HCT116 (cell line): ENCODE measurements around the gene NOTUM. TPM values are rescaled to one million over a fixed set of nuclear protein-coding genes. Genes with fewer than 3 reads are reported as not detected.

Experiments
- ATAC-seq: fragments of 200-7000 bp; cut with Tn5 transposase; 2 replicates; pipeline ENCODE4 v1.9.1; 2020; ENCODE audit warnings: mild to moderate bottlenecking, moderate library complexity
- BruUV-seq: library from RNA; stranded (reverse); fragments of 400-500 nt; replicated peaks from 2 replicates; lab custom pipeline; 2021; lab: Mats Ljungman, UMichigan
- CTCF ChIA-PET: fragments of 300-600 bp; sonication (Branson Sonifier 250); formaldehyde crosslinking; loops from one replicate; lab custom pipeline; 2021; ENCODE audit warnings: antibody characterized with exemption; lab: Charles Lee
- POLR2A ChIA-PET: fragments of 300-600, 350-600 bp; sonication (Branson Sonifier 250); formaldehyde crosslinking; loops from one replicate; lab custom pipeline; 2021; ENCODE audit warnings: antibody characterized with exemption; lab: Charles Lee
- RAD21 ChIA-PET, 2 experiments: fragments of 300-600 bp; sonication (Branson Sonifier 250); formaldehyde crosslinking; loops; one replicate each; lab custom pipeline; 2023; ENCODE audit warnings: low total read pairs in 2 of 2; ENCODE audit not compliant: uncharacterized antibody in 2 of 2, unreplicated experiment in 2 of 2, low non-redundant PET in 1 of 2; lab: Charles Lee
- DNase-seq: peaks from one replicate; pipeline ENCODE4 v3.0.0-alpha.2; 2010; ENCODE audit warnings: low read depth, low spot score
- H2AFZ ChIP-seq: fragments of 200-600 bp; shearing (Covaris generic), sonication (generic); 2 replicates; pipeline ENCODE4 v1.6.1; 2017; ENCODE audit warnings: low read depth, mixed run types, mixed read lengths, antibody characterized with exemption, low read length; ENCODE audit not compliant: poor library complexity, severe bottlenecking
- H3K27ac ChIP-seq: 2 replicates; pipeline ENCODE4 v1.5.1; 2012; ENCODE audit warnings: low read depth, low read length
- H3K27me3 ChIP-seq: fragments of 200-600 bp; sonication (generic); 2 replicates; pipeline ENCODE4 v1.6.1; 2016; ENCODE audit warnings: mixed run types, low read length, mixed read lengths; ENCODE audit not compliant: insufficient read depth
- H3K36me3 ChIP-seq, 2 experiments: fragments of 200-500 bp in 1 of 2; fragments of 200-600 bp in 1 of 2; sonication (Bioruptor generic) in 1 of 2; sonication (generic) in 1 of 2; 2 replicates each; pipeline versions ENCODE4 v1.5.1 to v1.6.1; 2014 to 2016; ENCODE audit warnings: low read length in 2 of 2, inconsistent platforms in 1 of 2, mixed read lengths in 1 of 2, mixed run types in 1 of 2; ENCODE audit not compliant: insufficient read depth in 2 of 2, control insufficient read depth in 1 of 2
- H3K4me1 ChIP-seq, 2 experiments: fragments of 200-600 bp in 1 of 2; sonication (generic) in 1 of 2; 2 replicates each; pipeline versions ENCODE4 v1.5.1 to v1.6.1; 2012 to 2017; ENCODE audit warnings: low read length in 2 of 2, inconsistent platforms in 1 of 2, mild to moderate bottlenecking in 1 of 2, mixed read lengths in 1 of 2, mixed run types in 1 of 2, moderate library complexity in 1 of 2; ENCODE audit not compliant: insufficient read depth in 2 of 2, control insufficient read depth in 1 of 2
- H3K4me2 ChIP-seq: fragments of 200-600 bp; sonication (generic); 2 replicates; pipeline ENCODE4 v1.6.1; 2017; ENCODE audit warnings: mixed run types, low read length, mixed read lengths
- H3K4me3 ChIP-seq, 2 experiments: fragments of 200-600 bp in 1 of 2; sonication (generic) in 1 of 2; replicated peaks in 1 of 2; 2 replicates each; pipeline ENCODE4 v1.5.1; 2011 to 2016; ENCODE audit warnings: low read length in 2 of 2, control low read depth in 1 of 2, low read depth in 1 of 2, mild to moderate bottlenecking in 1 of 2, mixed read lengths in 1 of 2, mixed run types in 1 of 2
- H3K79me2 ChIP-seq: fragments of 200-600 bp; sonication (generic); 2 replicates; pipeline ENCODE4 v1.6.1; 2017; ENCODE audit warnings: mild to moderate bottlenecking, mixed run types, low read length, moderate library complexity, mixed read lengths; ENCODE audit not compliant: insufficient read depth
- H3K9ac ChIP-seq: fragments of 200-600 bp; sonication (generic); 2 replicates; pipeline ENCODE4 v1.6.1; 2016; ENCODE audit warnings: low read length, mixed read lengths
- H3K9me2 ChIP-seq: fragments of 200-600 bp; sonication (generic), shearing (Covaris generic); 2 replicates; pipeline ENCODE4 v1.6.1; 2017; ENCODE audit warnings: mixed run types, mild to moderate bottlenecking, moderate library complexity; ENCODE audit not compliant: insufficient read depth
- H3K9me3 ChIP-seq, 2 experiments: fragments of 200-500 bp in 1 of 2; fragments of 200-600 bp in 1 of 2; sonication (Bioruptor generic) in 1 of 2; sonication (generic) in 1 of 2; 2 replicates each; pipeline ENCODE4 v1.6.1; 2014 to 2017; ENCODE audit warnings: low read length in 2 of 2, mixed read lengths in 2 of 2, inconsistent platforms in 1 of 2, low read depth in 1 of 2, mild to moderate bottlenecking in 1 of 2, mixed run types in 1 of 2, moderate library complexity in 1 of 2; ENCODE audit not compliant: control insufficient read depth in 1 of 2, insufficient read depth in 1 of 2
- H4K20me1 ChIP-seq: fragments of 200-600 bp; sonication (generic), shearing (Covaris generic); 2 replicates; pipeline ENCODE4 v1.6.1; 2017; ENCODE audit warnings: mixed run types, mild to moderate bottlenecking, moderate library complexity; ENCODE audit not compliant: insufficient read depth
- ELF1 ChIP-seq: IDR thresholded peaks from 2 replicates; pipeline ENCODE4 v1.6.1; 2012; ENCODE audit warnings: low read depth, borderline replicate concordance
- FOSL1 ChIP-seq: IDR thresholded peaks from 2 replicates; pipeline ENCODE4 v1.6.1; 2012; ENCODE audit warnings: low read depth
- RAD21 ChIP-seq: IDR thresholded peaks from 2 replicates; pipeline ENCODE4 v1.6.1; 2012; ENCODE audit warnings: low read depth, mild to moderate bottlenecking
- SP1 ChIP-seq: IDR thresholded peaks from 2 replicates; pipeline ENCODE4 v1.6.1; 2012; ENCODE audit warnings: low read depth
- SRF ChIP-seq: IDR thresholded peaks from 2 replicates; pipeline ENCODE4 v1.6.1; 2012; ENCODE audit warnings: low read depth
- TCF7L2 ChIP-seq: IDR thresholded peaks from 2 replicates; pipeline ENCODE4 v1.7.0; 2011; ENCODE audit warnings: borderline replicate concordance, inconsistent platforms; ENCODE audit not compliant: insufficient read depth, insufficient read length; ENCODE audit errors: extremely low read depth
- YY1 ChIP-seq: IDR thresholded peaks from 2 replicates; pipeline ENCODE4 v1.6.1; 2011; ENCODE audit warnings: low read length, low read depth, moderate library complexity, mild to moderate bottlenecking; ENCODE audit not compliant: insufficient replicate concordance; ENCODE audit errors: extremely low read depth
- intact Hi-C: fragments of 100-400 bp; cut with micrococcal nuclease; formaldehyde crosslinking; loops from 2 replicates; pipeline ENCODE4 v1.10.0; 2022
- total RNA-seq: library from RNA; stranded (reverse); gene quantifications from one replicate; pipeline ENCODE4 v1.2.1, GENCODE V29; 2021; ENCODE audit not compliant: unreplicated experiment
- TF ChIP-seq, protein P1 (sequence below): IDR thresholded peaks from 2 replicates; pipeline ENCODE4 v1.6.1; 2012; ENCODE audit warnings: low read depth

NOTUM gene
- total RNA-seq, 1 experiment from 2014 or later = 12.5 TPM

DNA sequence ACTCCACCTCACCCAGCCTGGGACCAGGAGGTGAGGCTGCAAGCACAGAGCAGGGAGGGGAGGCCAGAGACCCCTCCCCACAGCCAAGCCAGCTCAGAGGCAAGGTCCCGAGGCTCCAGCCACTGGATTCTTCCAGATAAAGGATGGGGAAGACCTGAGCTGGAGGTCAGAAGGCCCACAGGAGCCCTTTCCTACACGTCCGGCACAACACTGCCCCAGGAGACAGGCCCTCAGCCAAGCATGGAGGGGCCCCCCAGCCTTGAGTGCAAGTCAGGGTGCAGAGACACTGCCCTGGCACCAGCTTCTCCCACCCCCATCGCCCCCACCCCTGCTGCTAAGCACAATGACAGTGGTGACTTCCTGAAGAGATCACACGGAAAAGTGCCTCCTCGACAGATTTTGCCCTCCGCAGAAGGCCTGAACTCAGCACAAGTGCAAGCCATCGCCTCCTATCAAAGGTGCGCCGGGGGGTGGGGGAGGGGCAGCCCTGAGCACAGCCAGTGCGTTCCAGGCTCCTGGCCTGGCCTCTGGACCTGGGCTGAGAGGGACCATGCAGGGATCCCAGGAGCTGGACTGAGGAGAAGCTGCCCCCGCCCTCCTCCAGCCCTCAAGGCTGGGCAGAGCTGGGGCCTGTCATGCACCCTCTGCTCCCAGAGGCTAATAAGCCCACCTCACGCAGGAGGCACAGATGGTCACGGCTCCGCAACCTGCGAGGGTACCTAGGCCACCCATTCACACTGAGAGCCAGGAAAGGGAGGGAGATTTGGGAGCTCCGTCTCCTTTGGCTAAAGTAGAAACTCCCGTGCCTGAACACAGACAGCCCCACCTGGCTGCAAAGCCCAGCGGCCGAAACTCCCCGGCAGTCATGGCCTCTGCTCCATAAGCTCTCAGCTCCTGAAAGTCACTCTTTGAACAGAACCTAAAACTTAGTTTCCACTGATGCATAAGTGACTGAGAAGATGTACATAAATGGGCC lies 36.1 kb downstream of the NOTUM start:
- Histone ChIP-seq H3K9ac (peak overlapping the region; percentile 65), H4K20me1 (no peaks in the 10 kb centered on the region), H3K4me1 (peaks cover 38 to 58% of the 10 kb centered on the region in 2 experiments), H3K9me3 (no peaks in the 10 kb centered on the region), H3K4me3 (no peak overlapping the region), H3K4me2 (peak overlapping the region; percentile 80), H3K36me3 (peaks cover 9 to 29% of the 10 kb centered on the region in 2 experiments; a peak in 3 of 4 replicates), H3K27ac (peak overlapping the region; percentile 80; the same call in 1 of the 2 replicates), H3K27me3 (no peaks in the 10 kb centered on the region), H3K9me2 (no peaks in the 10 kb centered on the region), H3K79me2 (peaks cover 79% of the 10 kb centered on the region), H2AFZ (no peak overlapping the region)
- ATAC-seq (no peak), DNase-seq (no peak)
- ChIA-PET CTCF (interaction anchor here (1.8 kb wide), 1 partner anchor 12 kb away, joined by 4 read pairs; no protein-coding TSS in a partner anchor), RAD21 (interaction anchor here in 1 of 2 experiments (0.6 kb wide), 1 partner anchor 98 kb away, joined by 5 read pairs; the partner anchor contains the start of gene LRRC45), POLR2A (interaction anchor here (1.9 to 4.6 kb wide), 2 partner anchors 8 to 12 kb away, joined by 7 to 18 read pairs; partner anchors contain the start of gene PYCR1)
- BruUV-seq = no TSS peak
- intact Hi-C loops = loop anchor here (5.0 kb wide), 1 partner anchor 53 kb away; the partner anchor contains the start of gene ARHGDIA
- no peak for TF ChIP-seq TCF7L2
- TF ChIP-seq SRF = no peak
- TF ChIP-seq YY1 = no peak
- TF ChIP-seq SP1 = no peak
- TF ChIP-seq FOSL1 = no peak
- TF ChIP-seq, protein P1, sequence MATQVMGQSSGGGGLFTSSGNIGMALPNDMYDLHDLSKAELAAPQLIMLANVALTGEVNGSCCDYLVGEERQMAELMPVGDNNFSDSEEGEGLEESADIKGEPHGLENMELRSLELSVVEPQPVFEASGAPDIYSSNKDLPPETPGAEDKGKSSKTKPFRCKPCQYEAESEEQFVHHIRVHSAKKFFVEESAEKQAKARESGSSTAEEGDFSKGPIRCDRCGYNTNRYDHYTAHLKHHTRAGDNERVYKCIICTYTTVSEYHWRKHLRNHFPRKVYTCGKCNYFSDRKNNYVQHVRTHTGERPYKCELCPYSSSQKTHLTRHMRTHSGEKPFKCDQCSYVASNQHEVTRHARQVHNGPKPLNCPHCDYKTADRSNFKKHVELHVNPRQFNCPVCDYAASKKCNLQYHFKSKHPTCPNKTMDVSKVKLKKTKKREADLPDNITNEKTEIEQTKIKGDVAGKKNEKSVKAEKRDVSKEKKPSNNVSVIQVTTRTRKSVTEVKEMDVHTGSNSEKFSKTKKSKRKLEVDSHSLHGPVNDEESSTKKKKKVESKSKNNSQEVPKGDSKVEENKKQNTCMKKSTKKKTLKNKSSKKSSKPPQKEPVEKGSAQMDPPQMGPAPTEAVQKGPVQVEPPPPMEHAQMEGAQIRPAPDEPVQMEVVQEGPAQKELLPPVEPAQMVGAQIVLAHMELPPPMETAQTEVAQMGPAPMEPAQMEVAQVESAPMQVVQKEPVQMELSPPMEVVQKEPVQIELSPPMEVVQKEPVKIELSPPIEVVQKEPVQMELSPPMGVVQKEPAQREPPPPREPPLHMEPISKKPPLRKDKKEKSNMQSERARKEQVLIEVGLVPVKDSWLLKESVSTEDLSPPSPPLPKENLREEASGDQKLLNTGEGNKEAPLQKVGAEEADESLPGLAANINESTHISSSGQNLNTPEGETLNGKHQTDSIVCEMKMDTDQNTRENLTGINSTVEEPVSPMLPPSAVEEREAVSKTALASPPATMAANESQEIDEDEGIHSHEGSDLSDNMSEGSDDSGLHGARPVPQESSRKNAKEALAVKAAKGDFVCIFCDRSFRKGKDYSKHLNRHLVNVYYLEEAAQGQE = no peak
- no peak for TF ChIP-seq RAD21
- no peak for TF ChIP-seq ELF1
